Skeletal muscle satellite cell (primary cell): Measurements from ENCODE around the gene PMP22.
"Not testable (repeated sequence)": the region's sequence is repeated elsewhere in the genome, so short reads cannot be mapped to it uniquely, and the experiment has no call there.

Source experiments
- H3K27me3 ChIP-seq: 2 replicates; pipeline ENCODE4 v1.7.0; 2013; ENCODE audit warnings: low read length; ENCODE audit not compliant: control insufficient read depth, insufficient read depth
- H3K36me3 ChIP-seq: 2 replicates; pipeline ENCODE4 v1.7.0; 2013; ENCODE audit warnings: mild to moderate bottlenecking, control low read depth, low read length; ENCODE audit not compliant: insufficient read depth
- H3K4me1 ChIP-seq: 2 replicates; pipeline ENCODE4 v1.7.0; 2013; ENCODE audit warnings: low read length; ENCODE audit not compliant: control insufficient read depth, insufficient read depth
- H3K4me2 ChIP-seq: 2 replicates; pipeline ENCODE4 v1.7.0; 2013; ENCODE audit warnings: mild to moderate bottlenecking, low read length
- H3K4me3 ChIP-seq: 2 replicates; pipeline ENCODE4 v1.7.0; 2013; ENCODE audit warnings: low read length
- H3K9ac ChIP-seq: 2 replicates; pipeline ENCODE4 v1.7.0; 2013; ENCODE audit warnings: mild to moderate bottlenecking, low read depth, low read length, moderate library complexity
- H3K9me3 ChIP-seq: replicated peaks from 2 replicates; pipeline ENCODE4 v1.7.0; 2013; ENCODE audit warnings: mild to moderate bottlenecking, control low read depth, low read length

The PMP22 gene

DNA sequence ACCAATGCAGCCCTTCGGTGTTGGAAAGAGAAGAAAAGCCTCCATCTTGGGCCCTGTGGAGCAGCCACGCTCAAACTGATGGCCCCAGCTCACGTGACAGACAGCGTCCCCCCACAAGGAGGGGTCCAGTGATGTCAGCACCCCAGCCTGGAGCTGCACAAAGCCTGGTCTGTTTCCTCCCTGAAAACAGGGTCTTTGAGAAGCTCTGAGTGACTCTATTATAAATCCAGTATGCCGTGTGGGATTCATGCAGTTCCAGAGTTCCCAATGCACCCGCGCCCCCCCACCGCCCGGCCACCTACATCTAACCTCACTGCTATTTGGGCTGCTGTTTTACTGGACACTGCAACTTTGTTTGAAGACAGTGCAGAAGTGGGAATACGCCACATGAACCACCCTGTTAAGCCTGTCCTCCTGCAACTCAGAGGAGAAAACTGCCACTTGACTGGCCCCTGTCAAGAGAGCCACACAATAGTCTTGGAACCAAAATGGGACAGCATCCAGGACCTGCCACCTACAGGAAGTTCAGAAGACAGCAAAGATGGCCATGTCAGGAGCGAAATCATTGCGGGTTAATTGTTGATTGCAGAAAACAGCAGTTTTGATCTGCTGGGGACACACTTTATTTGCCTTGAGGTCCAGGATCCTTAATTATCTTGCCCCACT is 33.1 kb downstream of the PMP22 start:
- no peak overlapping the region for H3K4me2 ChIP-seq
- no peak overlapping the region for H3K4me3 ChIP-seq
- no peaks in the 10 kb centered on the region for H3K9me3 ChIP-seq
- H3K4me1 ChIP-seq, result peaks cover 12% of the 10 kb centered on the region
- H3K9ac ChIP-seq, result no peak overlapping the region
- H3K27me3 ChIP-seq, result no peaks in the 10 kb centered on the region
- peaks cover 60% of the 10 kb centered on the region for H3K36me3 ChIP-seq

DNA sequence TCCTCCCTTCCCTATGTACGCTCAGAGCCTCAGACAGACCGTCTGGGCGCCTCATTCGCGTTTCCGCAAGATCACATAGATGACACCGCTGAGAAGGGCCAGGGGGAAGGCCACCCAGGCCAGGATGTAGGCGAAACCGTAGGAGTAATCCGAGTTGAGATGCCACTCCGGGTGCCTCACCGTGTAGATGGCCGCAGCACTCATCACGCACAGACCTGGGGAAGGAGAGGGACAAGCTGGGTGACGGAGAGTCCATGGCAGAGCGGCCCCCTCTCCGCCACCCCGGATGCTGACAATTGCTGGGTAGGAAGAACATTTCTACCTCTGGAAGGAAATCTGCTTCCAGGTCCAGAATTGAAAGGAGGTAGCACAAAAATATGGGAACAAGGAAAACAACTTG is 34.3 kb downstream of the PMP22 start:
- Histone ChIP-seq H3K4me2 (no peak overlapping the region), H3K9ac (no peak overlapping the region), H3K9me3 (no peaks in the 10 kb centered on the region), H3K4me3 (no peak overlapping the region), H3K4me1 (peaks cover 12% of the 10 kb centered on the region), H3K27me3 (no peaks in the 10 kb centered on the region), H3K36me3 (peaks cover 52% of the 10 kb centered on the region)

DNA sequence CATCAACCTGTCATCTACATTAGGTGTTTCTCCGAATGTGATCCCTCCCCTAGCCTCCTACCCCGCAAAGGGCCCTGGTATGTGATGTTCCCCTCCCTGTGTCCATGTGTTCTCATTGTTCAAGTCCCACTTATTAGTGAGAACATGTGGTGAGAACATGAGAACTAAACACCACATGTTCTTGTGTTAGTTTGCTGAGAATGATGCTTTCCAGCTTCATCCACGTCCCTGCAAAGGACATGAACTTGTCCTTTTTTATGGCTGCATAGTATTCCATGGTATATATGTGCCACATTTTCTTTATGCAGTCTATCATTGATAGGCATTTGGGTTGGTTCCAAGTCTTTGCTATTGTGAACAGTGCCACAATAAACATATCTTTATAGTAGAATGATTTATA is 43.3 kb downstream of the PMP22 start:
- H3K36me3 ChIP-seq, H3K9ac ChIP-seq, H3K9me3 ChIP-seq, H3K4me2 ChIP-seq, H3K4me1 ChIP-seq, H3K27me3 ChIP-seq, H3K4me3 ChIP-seq: not testable (repeated sequence)

DNA sequence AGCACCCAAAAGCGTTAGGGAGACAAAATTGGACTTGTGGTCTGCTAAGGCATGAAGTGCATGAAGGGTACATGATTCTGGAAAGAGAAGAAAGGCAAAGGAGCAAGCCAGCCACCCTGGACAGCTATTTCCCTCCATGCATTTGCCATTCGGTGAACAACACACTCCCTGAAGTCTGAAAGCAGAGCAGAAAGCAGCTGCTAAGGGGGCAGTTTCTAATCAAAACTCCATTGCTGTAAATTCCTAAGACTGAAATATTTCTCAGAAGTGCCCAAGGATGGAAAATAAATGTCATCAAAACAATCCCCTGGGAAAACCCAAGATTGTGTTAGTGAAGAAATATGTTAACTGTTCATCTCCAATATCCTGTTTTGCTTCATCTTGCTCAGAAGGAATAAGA is 44.3 kb downstream of the PMP22 start:
- no peak overlapping the region for H3K9ac ChIP-seq
- no peaks in the 10 kb centered on the region for H3K27me3 ChIP-seq
- no peak overlapping the region for H3K4me2 ChIP-seq
- H3K4me3 ChIP-seq, result no peak overlapping the region
- no peaks in the 10 kb centered on the region for H3K9me3 ChIP-seq
- no peaks in the 10 kb centered on the region for H3K36me3 ChIP-seq
- H3K4me1 ChIP-seq, result no peaks in the 10 kb centered on the region

DNA sequence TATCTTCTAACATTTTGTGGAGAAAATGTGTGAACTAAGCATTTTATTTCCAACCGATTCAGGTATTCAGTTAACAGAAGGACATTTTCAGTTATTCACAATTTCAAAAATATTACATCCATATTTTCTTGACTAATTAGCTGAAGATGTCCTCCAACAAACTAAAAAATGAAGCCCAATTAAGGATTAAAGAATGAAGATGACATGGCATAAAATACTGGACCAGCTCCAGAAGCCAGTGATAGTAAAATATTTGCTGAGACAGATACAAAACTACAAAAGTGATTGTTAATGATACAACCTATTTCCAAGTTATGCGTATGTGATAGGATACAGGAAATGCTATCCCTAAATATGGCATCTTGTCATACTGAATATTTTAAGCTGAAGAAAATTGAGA is 48.6 kb downstream of the PMP22 start:
- H3K4me3 ChIP-seq, result no peak overlapping the region
- H3K36me3 ChIP-seq, result no peaks in the 10 kb centered on the region
- no peak overlapping the region for H3K4me2 ChIP-seq
- no peak overlapping the region for H3K9ac ChIP-seq
- no peaks in the 10 kb centered on the region for H3K27me3 ChIP-seq
- H3K9me3 ChIP-seq, result no peaks in the 10 kb centered on the region
- H3K4me1 ChIP-seq, result no peaks in the 10 kb centered on the region

DNA sequence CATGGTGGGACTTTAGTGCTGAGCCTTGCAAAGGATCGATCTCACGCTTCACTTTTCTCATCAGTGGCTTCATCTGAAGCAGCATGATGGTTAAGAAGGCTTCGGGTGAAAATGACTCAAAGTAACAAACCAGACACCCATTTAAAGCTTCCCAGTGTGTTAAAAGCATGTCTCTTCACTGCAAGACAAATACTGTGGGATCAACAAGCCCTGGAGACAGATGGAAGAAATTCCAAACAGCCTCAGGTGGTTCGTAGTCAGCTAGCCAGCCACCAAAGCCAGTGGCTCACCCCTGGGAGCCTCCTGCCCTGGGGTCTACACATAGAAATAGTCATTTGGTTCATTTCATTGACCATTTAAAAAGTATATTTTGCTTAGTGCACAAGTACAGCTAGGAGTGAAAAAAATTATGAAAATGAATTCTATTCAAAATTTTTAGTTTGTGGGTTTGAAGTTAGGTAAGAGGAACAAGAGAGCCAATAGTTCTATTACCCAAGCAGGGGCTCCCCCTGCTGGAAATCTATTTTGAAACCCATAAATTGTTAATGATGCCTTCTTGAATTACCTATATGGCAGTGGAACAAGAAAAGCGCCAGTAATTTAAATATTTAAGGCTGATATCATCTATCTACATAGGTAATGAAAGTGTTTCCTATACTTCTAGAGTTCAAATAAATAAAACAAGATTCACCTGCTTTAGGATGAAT is 51.6 kb downstream of the PMP22 start:
- Histone ChIP-seq H3K9ac (no peak overlapping the region), H3K36me3 (no peaks in the 10 kb centered on the region)

DNA sequence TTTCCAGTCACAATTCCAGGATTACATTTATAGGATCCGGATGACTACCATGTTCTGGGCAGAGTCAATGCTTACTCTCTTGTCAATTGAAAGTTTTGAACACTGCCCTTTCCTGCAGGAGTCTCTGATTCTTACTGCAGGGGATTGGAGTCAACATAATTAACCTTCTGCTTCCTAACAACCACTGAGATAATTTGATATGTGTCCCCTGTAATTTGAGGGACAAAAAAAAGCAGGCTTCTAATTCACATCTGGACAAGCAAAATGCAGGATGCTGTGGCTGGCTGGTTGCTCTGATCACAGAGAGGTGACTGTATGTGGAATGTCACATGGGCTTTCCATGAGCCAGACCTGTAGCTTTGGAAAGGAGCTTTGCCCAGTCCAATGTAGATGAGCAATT is 54.9 kb downstream of the PMP22 start:
- no peak overlapping the region for H3K9ac ChIP-seq
- peaks cover under 1% of the 10 kb centered on the region for H3K27me3 ChIP-seq
- H3K4me2 ChIP-seq, result no peak overlapping the region
- H3K4me1 ChIP-seq, result no peaks in the 10 kb centered on the region
- no peaks in the 10 kb centered on the region for H3K9me3 ChIP-seq
- H3K36me3 ChIP-seq, result no peaks in the 10 kb centered on the region
- H3K4me3 ChIP-seq, result no peak overlapping the region

More for the DNA sequence above, 51.6 kb downstream of the PMP22 start:
- H3K4me2 ChIP-seq, result no peak overlapping the region
- no peaks in the 10 kb centered on the region for H3K4me1 ChIP-seq
- H3K4me3 ChIP-seq, result no peak overlapping the region
- H3K27me3 ChIP-seq, result no peaks in the 10 kb centered on the region
- H3K9me3 ChIP-seq, result no peaks in the 10 kb centered on the region

DNA sequence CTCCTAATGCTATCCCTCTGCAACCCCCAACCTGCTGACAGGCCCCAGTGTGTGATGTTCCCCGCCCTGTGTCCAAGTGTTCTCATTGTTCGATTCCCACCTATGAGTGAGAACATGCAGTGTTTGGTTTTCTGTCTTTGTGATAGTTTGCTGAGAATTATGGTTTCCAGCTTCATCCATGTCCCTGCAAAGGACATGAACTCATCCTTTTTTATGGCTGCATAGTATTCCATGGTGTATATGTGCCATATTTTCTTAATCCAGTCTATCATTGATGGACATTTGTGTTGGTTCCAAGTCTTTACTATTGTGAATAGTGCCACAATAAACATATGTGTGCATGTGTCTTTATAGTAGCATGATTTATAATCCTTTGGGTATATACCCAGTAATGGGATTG is 62.1 kb downstream of the PMP22 start:
- H3K9ac ChIP-seq, H3K36me3 ChIP-seq, H3K27me3 ChIP-seq, H3K4me1 ChIP-seq, H3K4me2 ChIP-seq, H3K4me3 ChIP-seq, H3K9me3 ChIP-seq: not testable (repeated sequence)

DNA sequence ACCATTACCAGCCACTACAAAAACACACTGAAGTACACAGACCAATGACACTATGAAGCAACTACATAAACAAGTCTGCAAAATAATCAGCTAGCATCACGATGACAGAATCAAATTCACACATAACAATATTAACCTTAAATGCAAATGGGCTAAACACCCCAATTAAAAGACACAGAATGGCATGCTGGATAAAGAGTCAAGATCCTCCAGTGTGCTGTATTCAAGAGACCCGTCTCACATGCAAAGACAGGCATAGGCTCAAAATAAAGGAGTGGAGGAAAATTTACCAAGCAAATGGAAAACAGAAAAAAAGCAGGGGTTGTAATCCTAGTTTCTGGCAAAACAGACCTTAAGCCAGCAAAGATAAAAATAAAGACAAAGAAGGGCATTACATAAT is 64.6 kb downstream of the PMP22 start:
- H3K27me3 ChIP-seq, H3K36me3 ChIP-seq, H3K9ac ChIP-seq, H3K4me2 ChIP-seq, H3K4me1 ChIP-seq, H3K9me3 ChIP-seq, H3K4me3 ChIP-seq: not testable (repeated sequence)

DNA sequence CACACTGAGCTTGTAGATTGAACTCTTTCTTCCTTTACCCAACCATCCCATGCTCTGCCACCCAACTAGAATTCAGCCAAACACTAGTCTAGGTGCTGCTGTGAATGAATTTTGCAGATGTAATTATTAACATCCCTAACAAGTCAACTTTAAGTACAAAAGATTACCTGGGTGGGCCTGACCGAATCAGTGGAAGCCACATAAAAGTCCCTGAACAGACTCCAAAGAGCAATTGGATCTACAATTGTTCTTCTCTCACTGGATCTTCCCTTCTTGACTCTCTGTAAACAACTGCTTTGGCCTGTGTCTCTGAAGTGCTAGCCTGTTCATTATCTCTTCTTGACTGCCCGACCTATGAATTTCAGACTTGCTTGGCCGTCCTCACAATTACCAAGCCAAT is 67.9 kb downstream of the PMP22 start:
- Histone ChIP-seq H3K4me2 (no peak overlapping the region), H3K9ac (no peak overlapping the region), H3K36me3 (no peaks in the 10 kb centered on the region), H3K4me3 (no peak overlapping the region), H3K9me3 (peaks cover 4% of the 10 kb centered on the region), H3K27me3 (no peaks in the 10 kb centered on the region), H3K4me1 (no peaks in the 10 kb centered on the region)

DNA sequence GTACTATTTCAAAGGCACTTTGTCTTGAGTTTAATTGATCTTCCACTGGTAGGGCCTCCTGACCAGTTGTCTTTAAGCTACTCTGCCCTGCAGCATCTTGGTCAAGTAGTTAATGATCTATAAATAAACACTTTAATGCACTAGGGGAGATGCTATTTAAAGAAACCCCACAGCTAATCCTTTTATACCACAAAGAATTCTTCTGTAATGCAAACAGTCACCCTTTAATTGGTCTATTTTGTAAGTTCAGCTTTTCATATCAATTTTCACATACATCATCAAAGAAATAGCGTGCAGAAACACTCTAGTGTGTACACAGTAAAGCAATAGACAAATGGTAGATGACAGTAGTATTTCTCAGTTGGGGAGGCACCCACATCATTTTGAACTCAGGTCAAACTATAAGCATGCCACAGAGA is 70.3 kb downstream of the PMP22 start:
- Histone ChIP-seq H3K9me3 (no peaks in the 10 kb centered on the region), H3K4me2 (no peak overlapping the region), H3K4me1 (no peaks in the 10 kb centered on the region), H3K9ac (no peak overlapping the region), H3K27me3 (no peaks in the 10 kb centered on the region), H3K4me3 (no peak overlapping the region), H3K36me3 (no peaks in the 10 kb centered on the region)

DNA sequence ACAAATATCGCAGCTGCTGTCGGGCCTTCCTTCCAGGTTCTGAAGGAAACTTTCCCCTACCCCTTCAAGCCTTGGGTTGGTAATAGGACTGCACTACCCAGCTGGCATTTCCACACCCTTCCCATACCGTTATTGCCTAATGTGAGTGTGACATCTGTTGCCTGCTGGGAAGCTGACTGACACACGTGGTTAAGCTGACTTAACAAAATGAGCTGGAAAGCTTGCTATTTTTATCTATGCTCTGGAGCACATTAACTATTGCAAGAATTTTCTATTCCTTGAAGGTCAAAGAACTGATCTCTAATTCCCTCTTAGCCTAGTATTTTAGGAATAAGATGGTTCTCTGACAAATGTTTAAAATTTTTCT is 79.5 kb downstream of the PMP22 start:
- Histone ChIP-seq H3K4me3 (no peak overlapping the region), H3K9me3 (no peaks in the 10 kb centered on the region), H3K4me1 (no peaks in the 10 kb centered on the region), H3K9ac (no peak overlapping the region), H3K27me3 (peaks cover 6% of the 10 kb centered on the region), H3K36me3 (no peaks in the 10 kb centered on the region), H3K4me2 (no peak overlapping the region)
